Superior temporal gyrus (tissue), 1 donor: ENCODE data around the gene VAT1L.

Experiments
- DNase-seq: peaks from one replicate; pipeline ENCODE4 v3.0.0-alpha.2; 2016; ENCODE audit errors: extremely low spot score

The VAT1L gene

DNA sequence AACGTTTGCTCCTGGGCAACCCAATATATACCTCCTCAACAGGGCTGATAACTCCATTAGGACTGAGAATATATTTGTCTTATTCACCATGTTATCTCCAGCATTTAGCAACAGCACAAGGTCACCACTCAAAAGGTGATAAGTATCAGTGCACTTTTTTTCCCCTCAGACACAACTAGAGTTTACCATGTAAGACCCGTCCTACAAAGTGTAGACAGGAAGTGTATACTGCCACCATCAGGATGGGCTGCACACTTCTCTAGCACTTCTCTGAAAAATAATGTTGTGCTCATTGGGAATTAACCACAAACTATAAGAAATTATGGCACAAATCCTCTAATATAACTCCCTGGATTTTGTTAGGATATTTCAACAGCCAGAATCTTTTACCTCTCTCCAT is 5.7 kb upstream of the VAT1L start:
- DNase-seq = no peak

DNA sequence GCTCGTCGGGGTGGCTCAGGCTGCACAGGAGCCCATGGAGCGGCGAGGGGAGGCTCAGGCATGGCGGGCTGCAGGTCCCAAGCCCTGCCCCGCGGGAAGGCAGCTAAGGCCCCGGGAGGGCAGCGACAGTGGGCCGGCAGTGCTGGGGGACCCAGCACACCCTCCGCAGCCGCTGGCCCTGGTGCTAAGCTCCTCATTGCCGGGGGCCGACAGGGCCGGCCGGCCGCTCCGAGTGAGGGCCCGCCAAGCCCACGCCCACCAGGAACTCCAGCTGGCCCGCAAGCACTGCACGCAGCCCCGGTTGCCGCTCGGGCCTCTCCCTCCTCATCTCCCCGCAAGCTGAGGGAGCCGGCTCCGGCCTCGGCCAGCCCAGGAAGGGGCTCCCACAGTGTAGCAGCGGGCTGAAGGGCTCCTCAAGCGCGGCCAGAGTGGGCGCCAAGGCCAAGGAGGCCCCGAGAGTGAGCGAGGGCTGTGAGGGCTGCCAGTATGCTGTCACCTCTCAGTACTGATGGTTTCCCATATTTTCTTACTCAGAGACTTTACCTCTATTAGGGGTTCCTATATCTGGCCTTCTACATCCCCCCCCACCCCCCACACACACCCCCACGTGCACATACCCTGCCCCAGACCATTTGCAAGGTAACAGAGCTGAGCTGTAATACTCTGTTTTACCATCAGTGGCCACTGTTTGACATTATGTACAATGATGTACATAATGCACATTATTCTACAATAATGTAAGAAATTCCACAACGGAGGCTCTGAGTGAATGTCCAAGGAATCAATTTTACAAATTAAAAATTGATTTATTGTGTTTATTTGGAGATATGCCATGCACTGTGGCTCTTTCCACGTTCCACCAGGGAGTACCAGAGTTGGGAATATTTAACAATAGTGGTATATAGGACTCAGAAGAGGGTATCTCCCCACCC is 3.7 kb upstream of the VAT1L start:
- no peak for DNase-seq

- no peak for DNase-seq
Observed at GRCh38 chr16:77785373-77785764, 3.0 kb upstream of the VAT1L start.

- no peak for DNase-seq
Observed at GRCh38 chr16:77786186-77786847, 2.0 kb upstream of the VAT1L start.

GRCh38 chr16:77787452-77787851 is 912 bp upstream of the VAT1L start:
- no peak for DNase-seq

- DNase-seq = no peak
Observed at GRCh38 chr16:77789085-77790008, 983 bp downstream of the VAT1L start.

DNA sequence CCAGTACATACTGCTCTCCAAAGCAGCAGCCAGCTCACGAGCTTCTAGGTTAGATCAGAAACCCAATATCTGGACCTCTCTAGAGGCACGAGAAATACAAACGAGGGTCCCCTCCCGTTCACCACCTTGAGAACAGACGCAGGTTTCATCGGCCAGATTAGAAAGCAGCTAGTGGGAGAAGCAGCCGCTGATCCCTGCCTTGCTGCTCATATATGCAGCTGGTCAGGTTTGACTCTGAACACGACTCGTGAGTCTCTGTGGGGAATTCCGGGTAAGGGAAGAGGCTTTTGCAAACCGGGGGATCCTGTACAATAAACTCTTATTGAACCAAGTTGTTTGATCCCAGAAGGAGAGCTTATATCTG is 1.6 kb downstream of the VAT1L start:
- no peak for DNase-seq

GRCh38 chr16:77790912-77791311 is 2.5 kb downstream of the VAT1L start:
- no peak for DNase-seq

DNA sequence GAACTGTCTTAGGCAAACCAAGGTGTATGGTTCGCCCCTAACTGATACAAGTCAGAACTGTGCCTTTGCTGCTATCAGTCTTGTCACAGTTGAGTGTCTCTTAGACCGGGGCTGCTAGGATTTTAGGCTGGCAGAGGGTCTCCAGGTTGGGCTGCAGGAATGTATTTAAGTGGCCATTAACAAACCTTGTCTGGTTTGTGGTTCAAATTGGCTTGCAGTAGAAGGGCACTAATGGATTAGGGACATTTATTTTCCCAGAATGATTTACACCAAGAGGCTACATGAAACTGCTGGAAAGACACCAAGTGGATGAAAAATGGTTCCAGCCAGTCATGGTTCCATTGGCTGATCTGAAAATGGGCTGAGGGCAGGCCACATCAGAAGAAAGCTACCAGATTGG is 5.1 kb downstream of the VAT1L start:
- no peak for DNase-seq

GRCh38 chr16:77794586-77794985 is 6.2 kb downstream of the VAT1L start:
- DNase-seq = no peak

- DNase-seq = no peak
Observed at GRCh38 chr16:77801817-77802216, 13.5 kb downstream of the VAT1L start.

GRCh38 chr16:77805398-77805797 is 17.0 kb downstream of the VAT1L start:
- no peak for DNase-seq

DNA sequence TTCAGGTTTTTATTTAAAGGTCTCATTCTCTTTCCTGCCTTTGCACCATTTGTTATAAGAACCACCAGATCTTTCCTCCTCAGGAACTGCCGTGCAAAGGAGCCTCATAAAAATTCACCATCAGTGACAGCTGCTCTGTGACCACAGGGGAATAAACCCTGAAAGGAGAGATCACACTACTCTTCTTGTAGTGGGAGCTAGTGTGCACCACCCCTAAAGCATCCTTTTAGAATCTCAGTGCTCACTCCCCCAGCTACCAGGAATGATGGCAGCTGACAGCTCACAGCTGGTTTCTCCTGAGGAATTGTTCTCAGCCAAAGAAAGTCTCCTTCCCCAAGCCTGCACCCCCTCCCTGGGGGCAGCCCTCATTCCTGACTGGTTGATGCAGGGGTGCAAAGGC is 18.7 kb downstream of the VAT1L start:
- DNase-seq = no peak

- no peak for DNase-seq
Observed at GRCh38 chr16:77812856-77813500, 24.6 kb downstream of the VAT1L start.

- no peak for DNase-seq
Observed at GRCh38 chr16:77816293-77816692, 27.9 kb downstream of the VAT1L start.

GRCh38 chr16:77820340-77820739 is 32.0 kb downstream of the VAT1L start:
- no peak for DNase-seq

GRCh38 chr16:77822661-77823060 is 34.3 kb downstream of the VAT1L start:
- no peak for DNase-seq

DNA sequence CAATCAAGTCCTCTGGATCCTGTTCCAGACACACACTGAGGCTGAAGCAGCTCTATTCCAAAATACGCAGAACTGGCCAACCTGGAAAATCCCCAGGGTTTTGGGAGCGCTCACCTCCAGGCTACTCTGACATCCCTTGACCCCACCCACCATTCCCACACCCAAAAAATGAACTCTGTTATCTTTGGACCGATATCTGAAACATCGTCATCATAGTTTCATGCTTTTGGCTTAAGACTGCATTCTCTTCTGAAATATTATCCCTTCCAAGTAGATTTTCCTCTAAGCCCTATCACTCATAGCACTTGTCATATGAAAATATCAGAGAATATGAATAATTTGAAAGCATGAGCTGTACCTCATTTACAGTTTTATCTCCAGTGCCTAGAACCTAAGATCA is 34.7 kb downstream of the VAT1L start:
- DNase-seq = no peak

GRCh38 chr16:77825196-77825595 is 36.8 kb downstream of the VAT1L start:
- no peak for DNase-seq

DNA sequence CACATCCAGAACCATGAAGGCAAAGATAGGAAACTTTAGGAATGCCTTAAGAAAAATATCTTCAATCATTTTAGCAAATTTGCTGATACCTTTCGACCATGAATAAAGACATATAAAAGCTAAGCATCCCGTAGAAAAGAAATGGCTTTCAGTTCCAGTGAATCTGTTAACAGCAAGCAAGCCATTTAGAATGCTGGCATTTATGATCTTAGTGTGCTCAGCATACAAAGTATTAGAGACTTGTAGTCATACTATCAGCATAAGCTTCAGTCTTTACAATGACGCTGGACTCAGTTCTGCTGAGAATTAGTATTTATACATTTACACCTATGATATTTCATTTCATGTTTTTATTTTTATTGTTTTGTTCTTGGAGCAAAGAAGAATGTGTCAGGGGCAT is 38.7 kb downstream of the VAT1L start:
- DNase-seq = no peak

- no peak for DNase-seq
Observed at GRCh38 chr16:77833921-77834634, 45.7 kb downstream of the VAT1L start.
